Measurements from ENCODE around the gene LRRC61.
"Not testable (repeated sequence)": the region's sequence is repeated elsewhere in the genome, so short reads cannot be mapped to it uniquely, and the experiment has no call there.

Gene LRRC61

DNA sequence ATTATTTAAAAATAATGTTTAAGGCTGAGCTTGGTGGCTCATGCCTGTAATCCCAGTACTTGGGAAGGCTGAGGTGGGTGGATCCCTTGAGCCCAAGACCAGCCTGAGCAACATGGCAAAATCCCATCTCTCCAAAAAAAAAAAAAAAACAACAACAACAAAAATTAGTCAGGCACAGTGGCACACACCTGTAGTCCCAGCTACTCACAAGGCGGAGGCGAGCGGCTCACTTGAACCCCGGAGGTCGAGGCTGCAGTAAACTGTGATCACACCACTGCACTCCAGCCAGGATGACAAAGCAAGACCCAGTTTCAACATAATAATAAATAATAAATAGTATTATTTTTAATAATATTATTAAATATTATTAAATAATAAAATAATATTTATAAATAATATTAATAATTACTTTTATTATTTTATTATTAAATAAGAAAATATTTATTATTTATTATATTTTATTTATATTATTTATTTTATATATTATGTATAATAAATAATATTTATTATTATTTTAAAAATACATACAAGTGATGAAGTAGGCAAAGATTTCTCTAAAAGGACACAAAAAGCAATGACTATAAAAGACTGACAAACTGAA lies 8.4 kb upstream of the LRRC61 start:
- no peak for DNase-seq (ENCODE audit: insufficient read length, low spot score)
- no peak for FAIRE-seq
- TF ChIP-seq TAF1 (IDR thresholded peaks at IDR 0.05; ENCODE audit: low read depth, low read length) (no peak), POLR2A (IDR thresholded peaks at IDR 0.05; ENCODE audit: low read depth, low read length) (no peak), PAX5 (IDR thresholded peaks at IDR 0.05; ENCODE audit: insufficient read depth, low read length, severe bottlenecking) (no peak), SPI1 (IDR thresholded peaks at IDR 0.05; ENCODE audit: low read depth, low read length) (no peak), POU2F2 (IDR thresholded peaks at IDR 0.05; ENCODE audit: low read depth, low read length) (no peak), POLR2AphosphoS5 (IDR thresholded peaks at IDR 0.05; ENCODE audit: low read depth, low read length) (no peak)

DNA sequence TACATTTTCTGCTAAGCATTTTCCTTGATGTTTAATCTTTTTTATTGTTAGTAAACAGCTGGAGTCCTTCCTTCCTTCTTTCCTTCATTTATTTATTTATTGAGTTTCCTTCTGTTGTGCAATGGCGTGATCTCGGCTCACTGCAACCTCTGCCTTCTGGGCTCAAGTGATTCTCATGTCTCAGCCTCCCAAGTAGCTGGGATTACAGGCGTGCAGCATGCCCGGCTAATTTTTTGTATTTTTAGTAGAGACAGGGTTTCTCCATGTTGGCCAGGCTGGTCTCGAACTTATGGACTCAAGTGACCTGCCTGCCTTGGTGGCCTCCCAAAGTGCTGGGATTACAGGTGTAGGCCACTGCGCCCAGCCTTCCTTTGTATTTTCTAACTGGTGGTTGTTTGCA lies 6.2 kb upstream of the LRRC61 start:
- FAIRE-seq; DNase-seq (ENCODE audit: insufficient read length, low spot score): not testable (repeated sequence)

DNA sequence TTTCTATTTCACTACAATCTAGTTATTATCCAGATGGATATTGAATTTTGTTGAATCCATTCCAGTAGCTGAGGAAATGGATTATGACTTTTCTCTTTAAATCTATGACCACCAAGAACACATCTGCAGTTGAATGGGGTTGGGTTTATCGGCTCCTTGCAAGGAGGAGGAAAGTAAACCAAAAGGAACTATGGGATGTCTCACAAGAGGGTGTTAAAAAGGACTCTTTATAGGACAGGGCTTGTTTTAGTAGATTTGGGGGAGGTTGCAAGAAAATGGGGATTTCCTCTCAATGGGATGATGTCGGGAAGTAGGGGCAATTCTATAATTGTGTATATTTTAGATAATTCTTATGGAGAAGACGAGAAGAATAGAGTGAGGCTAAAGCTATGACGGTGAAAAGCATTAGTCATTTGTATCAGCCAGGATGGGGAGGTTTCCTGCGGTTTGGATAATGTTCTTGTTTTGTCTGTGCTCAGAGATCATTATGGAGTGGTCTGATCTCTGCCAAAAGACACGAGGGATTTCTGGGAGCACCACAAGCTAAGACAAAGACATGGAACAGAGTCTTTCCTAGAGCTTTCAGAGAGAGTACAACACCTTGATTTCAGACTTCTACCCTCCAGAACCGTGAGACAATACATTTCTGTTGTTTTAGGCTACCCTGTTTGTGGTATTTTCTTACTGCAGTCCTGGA lies 5.3 kb upstream of the LRRC61 start:
- TF ChIP-seq POLR2A (IDR thresholded peaks at IDR 0.05; ENCODE audit: low read depth, low read length) (no peak), POU2F2 (IDR thresholded peaks at IDR 0.05; ENCODE audit: low read depth, low read length) (no peak), PAX5 (IDR thresholded peaks at IDR 0.05; ENCODE audit: insufficient read depth, low read length, severe bottlenecking) (no peak), SPI1 (IDR thresholded peaks at IDR 0.05; ENCODE audit: low read depth, low read length) (no peak), POLR2AphosphoS5 (IDR thresholded peaks at IDR 0.05; ENCODE audit: low read depth, low read length) (no peak), TAF1 (IDR thresholded peaks at IDR 0.05; ENCODE audit: low read depth, low read length) (no peak)
- DNase-seq (ENCODE audit: insufficient read length, low spot score) (no peak), FAIRE-seq (no peak)

DNA sequence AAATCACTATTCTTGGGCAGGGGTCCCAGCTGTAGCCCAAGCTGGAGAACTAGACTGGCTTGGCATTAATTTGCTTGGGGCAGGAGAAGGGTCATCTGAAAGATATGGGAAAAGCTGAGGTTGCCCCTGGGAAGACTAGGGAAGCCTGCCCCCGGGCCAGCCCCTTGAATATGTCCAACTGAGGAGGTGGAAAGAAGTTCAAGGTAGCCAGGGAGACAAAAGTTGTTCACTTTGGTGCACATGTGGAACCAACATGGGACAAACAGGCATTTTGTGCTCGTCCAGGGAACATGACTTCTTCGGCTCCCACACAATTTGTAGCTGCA lies 1.4 kb upstream of the LRRC61 start:
- no peak for DNase-seq (ENCODE audit: insufficient read length, low spot score)
- FAIRE-seq, result no peak
- TF ChIP-seq PAX5 (IDR thresholded peaks at IDR 0.05; ENCODE audit: insufficient read depth, low read length, severe bottlenecking), result no peak
- no peak for TF ChIP-seq SPI1 (IDR thresholded peaks at IDR 0.05; ENCODE audit: low read depth, low read length)
- no peak for TF ChIP-seq POLR2AphosphoS5 (IDR thresholded peaks at IDR 0.05; ENCODE audit: low read depth, low read length)
- no peak for TF ChIP-seq TAF1 (IDR thresholded peaks at IDR 0.05; ENCODE audit: low read depth, low read length)

DNA sequence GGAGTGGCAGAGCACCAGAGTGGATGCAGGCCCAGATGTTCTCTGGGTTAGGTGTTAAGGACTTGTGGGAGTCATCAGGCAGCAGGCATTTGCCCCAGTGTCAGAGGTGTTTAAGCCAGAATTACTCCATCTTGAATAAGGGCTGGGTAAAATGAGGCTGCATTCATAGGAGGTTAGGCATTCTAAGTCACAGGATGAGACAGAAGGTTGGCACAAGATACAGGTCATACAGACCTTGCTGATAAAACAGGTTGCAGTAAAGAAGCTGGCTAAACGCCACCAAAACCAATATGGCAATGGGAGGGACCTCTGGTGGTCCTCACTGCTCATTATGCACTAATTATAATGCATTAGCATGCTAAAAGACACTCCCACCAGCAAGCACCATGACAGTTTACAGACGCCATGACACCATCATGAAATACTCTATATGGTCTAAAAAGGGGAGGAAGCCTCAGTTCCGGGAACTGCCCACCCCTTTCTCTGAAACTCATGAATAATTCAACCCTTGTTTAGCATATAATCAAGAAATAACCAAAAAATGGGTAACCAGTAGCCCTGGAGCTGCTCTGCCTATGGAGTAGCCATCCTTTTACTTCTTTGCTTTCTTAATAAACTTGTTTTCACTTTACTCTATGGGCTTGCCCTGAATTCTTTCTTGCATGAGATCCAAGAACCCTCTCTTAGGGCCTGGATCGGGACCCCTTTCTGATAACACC lies 882 bp upstream of the LRRC61 start:
- peak; percentile 81 for FAIRE-seq
- TF ChIP-seq PAX5 (IDR thresholded peaks at IDR 0.05; ENCODE audit: insufficient read depth, low read length, severe bottlenecking) (no peak), POLR2A (IDR thresholded peaks at IDR 0.05; ENCODE audit: low read depth, low read length) (no peak), TAF1 (IDR thresholded peaks at IDR 0.05; ENCODE audit: low read depth, low read length) (no peak), POU2F2 (IDR thresholded peaks at IDR 0.05; ENCODE audit: low read depth, low read length) (peak; percentile 84; the same call in 1 of the 2 replicates), POLR2AphosphoS5 (IDR thresholded peaks at IDR 0.05; ENCODE audit: low read depth, low read length) (no peak), SPI1 (IDR thresholded peaks at IDR 0.05; ENCODE audit: low read depth, low read length) (no peak)
- no peak for DNase-seq (ENCODE audit: insufficient read length, low spot score)

DNA sequence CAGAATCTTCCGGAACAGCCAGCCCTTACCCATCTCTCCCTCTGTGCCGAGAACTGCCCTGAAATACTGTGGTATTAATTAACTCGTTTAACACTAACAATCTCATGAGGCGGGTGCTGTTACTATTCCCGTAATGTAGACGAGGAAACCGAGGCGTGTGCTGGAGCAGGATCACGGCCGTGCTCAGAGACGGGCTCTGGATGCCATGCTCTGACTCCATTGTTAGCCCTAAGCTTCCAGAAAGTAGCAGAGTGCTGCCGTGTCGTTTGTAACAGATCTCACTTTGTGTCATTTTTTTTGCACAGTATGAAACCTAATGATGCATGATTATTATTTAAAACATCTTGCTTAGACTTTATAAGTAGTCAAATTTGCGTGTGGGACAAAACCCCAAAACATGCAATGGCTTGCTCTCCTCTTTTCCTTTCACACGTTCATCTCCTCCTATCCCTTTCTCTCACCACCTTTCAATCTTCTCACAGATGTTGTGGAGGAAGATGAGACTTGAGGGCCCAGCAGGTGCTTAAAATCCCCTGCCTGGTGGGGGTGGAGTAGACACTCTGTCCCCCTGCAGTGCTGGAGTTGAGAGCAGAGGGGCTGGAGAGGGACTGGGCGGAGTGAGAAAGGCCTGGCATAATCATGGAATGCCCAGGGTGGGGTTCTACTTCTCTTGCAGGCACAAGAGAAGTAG lies 672 bp downstream of the LRRC61 start:
- TF ChIP-seq TAF1 (IDR thresholded peaks at IDR 0.05; ENCODE audit: low read depth, low read length) (peak; percentile 28; the same call in 1 of the 2 replicates), POLR2A (IDR thresholded peaks at IDR 0.05; ENCODE audit: low read depth, low read length) (no peak)
- DNase-seq (ENCODE audit: insufficient read length, low spot score), result no peak
- FAIRE-seq, result no peak

DNA sequence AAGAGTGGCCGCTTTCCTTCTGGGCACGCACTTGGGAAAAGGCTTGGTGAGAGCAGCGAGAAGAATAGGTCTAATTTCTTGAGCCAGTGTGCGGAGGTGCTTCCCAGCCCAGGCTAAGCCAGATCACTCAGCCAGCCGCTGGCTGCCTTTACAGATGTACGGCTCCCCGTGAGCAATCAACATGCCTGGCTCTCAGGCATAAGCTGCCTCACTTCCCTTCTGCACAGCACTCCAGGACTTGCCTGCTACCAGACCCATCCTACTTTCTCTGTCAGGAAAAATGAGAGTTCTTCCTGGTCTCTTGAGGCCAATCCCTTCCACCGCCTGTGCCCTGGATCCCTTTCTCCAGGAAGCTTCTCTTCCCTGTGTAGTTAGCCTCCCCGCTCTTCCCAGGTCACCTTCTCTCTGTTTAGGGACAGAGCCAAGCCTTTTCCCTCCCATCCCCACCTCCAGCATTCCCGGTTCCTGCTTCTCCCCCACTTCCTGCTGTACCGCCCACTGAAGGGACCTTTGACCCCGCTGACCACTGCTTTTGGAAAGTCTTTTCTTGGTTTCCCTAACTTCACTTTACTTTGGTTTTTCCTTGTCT lies 1.3 kb downstream of the LRRC61 start:
- 0 out of 2 replicates have a peak, but pooled peaks have one; percentile 29 for TF ChIP-seq SPI1 (IDR thresholded peaks at IDR 0.05; ENCODE audit: low read depth, low read length)
- TF ChIP-seq POU2F2 (IDR thresholded peaks at IDR 0.05; ENCODE audit: low read depth, low read length), result no peak
- no peak for DNase-seq (ENCODE audit: insufficient read length, low spot score)

DNA sequence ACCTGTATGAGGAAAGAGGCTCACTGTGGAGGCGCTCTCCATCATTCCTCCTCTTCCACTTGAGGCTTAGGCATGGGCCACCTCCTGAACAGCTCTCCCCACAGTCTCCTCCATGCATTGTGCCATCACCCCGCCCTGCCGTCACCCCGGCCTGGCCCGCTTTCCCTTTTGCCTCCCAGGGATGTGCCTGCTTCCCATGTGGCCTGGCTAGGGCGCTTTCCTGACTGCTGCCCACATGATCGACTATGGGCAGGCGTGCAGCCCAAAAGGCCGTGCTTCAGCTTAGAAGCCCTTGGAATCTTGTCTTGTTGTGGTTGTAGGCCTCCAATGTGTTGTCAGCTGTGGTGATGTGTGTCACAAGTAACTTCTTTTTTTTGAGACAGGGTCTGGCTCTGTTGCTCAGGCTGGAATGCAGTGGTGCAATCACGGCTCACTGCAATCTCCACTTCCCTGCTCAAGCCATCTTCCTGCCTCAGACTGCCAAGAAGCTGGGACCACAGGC lies 2.0 kb downstream of the LRRC61 start:
- DNase-seq (ENCODE audit: insufficient read length, low spot score) (no peak), FAIRE-seq (no peak)
- no peak for TF ChIP-seq TAF1 (IDR thresholded peaks at IDR 0.05; ENCODE audit: low read depth, low read length)
- no peak for TF ChIP-seq POLR2AphosphoS5 (IDR thresholded peaks at IDR 0.05; ENCODE audit: low read depth, low read length)
- no peak for TF ChIP-seq POLR2A (IDR thresholded peaks at IDR 0.05; ENCODE audit: low read depth, low read length)
- no peak for TF ChIP-seq POU2F2 (IDR thresholded peaks at IDR 0.05; ENCODE audit: low read depth, low read length)
- no peak for TF ChIP-seq PAX5 (IDR thresholded peaks at IDR 0.05; ENCODE audit: insufficient read depth, low read length, severe bottlenecking)
- no peak for TF ChIP-seq SPI1 (IDR thresholded peaks at IDR 0.05; ENCODE audit: low read depth, low read length)

More for the DNA sequence above, 1.3 kb downstream of the LRRC61 start:
- FAIRE-seq, result no peak

DNA sequence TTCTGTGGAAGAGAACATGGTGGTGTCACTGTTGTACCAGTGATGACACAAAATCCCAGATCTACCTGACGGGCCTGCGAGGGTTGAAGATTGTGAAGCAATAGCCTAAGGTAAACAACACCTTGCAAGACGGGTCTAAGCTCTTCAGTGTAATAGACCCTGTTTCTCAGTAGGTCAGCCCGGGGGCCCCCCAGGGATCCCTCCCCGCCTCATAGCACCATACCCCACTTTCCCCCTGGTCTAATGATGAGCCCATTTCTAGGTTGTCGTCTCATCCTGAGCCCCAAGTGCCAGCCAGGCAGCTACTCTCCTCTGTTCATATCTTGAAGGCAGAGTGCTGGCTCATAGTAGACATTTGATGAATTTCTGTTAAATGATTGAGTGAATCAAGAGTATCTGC lies 2.7 kb downstream of the LRRC61 start:
- no peak for TF ChIP-seq POLR2A (IDR thresholded peaks at IDR 0.05; ENCODE audit: low read depth, low read length)
- no peak for TF ChIP-seq POU2F2 (IDR thresholded peaks at IDR 0.05; ENCODE audit: low read depth, low read length)
- no peak for TF ChIP-seq POLR2AphosphoS5 (IDR thresholded peaks at IDR 0.05; ENCODE audit: low read depth, low read length)
- no peak for TF ChIP-seq TAF1 (IDR thresholded peaks at IDR 0.05; ENCODE audit: low read depth, low read length)
- TF ChIP-seq PAX5 (IDR thresholded peaks at IDR 0.05; ENCODE audit: insufficient read depth, low read length, severe bottlenecking), result no peak
- TF ChIP-seq SPI1 (IDR thresholded peaks at IDR 0.05; ENCODE audit: low read depth, low read length), result no peak
- FAIRE-seq (no peak), DNase-seq (ENCODE audit: insufficient read length, low spot score) (no peak)
